MCF 10A (cell line): ENCODE measurements around the gene ZNF664. TPM values are rescaled to one million over a fixed set of nuclear protein-coding genes. Genes with fewer than 3 reads are reported as not detected.

Experiments
- BruUV-seq: library from RNA; stranded (reverse); fragments of 400-500 nt; replicated peaks from 2 replicates; lab custom pipeline; 2021; lab: Mats Ljungman, UMichigan
- CTCF ChIA-PET: fragments of 300-600 bp; sonication (Branson Sonifier 250); formaldehyde crosslinking; extraction: SDS; loops from one replicate; lab custom pipeline; 2021; ENCODE audit warnings: antibody characterized with exemption, inconsistent platforms; lab: Yijun Ruan, JAX
- POLR2A ChIA-PET: fragments of 300-600, 350-650 bp; sonication (Branson Sonifier 250); formaldehyde crosslinking; extraction: SDS; loops from one replicate; lab custom pipeline; 2020; ENCODE audit warnings: antibody characterized with exemption, inconsistent platforms; lab: Yijun Ruan, JAX
- DNase-seq: peaks from one replicate; pipeline ENCODE4 v3.0.0-alpha.2; 2018; ENCODE audit not compliant: unreplicated experiment
- H3K27ac Mint-ChIP-seq: one replicate; pipeline ENCODE4 v1.8.0; 2022; ENCODE audit warnings: mild to moderate bottlenecking, low read depth, mixed read lengths; ENCODE audit not compliant: unreplicated experiment
- H3K27me3 Mint-ChIP-seq: one replicate; pipeline ENCODE4 v1.8.0; 2022; ENCODE audit warnings: mixed read lengths; ENCODE audit not compliant: insufficient read depth, unreplicated experiment
- H3K36me3 Mint-ChIP-seq: one replicate; pipeline ENCODE4 v1.8.0; 2022; ENCODE audit warnings: mild to moderate bottlenecking, moderate library complexity, mixed read lengths; ENCODE audit not compliant: insufficient read depth, unreplicated experiment
- H3K4me1 Mint-ChIP-seq: one replicate; pipeline ENCODE4 v1.8.0; 2022; ENCODE audit warnings: mixed read lengths; ENCODE audit not compliant: insufficient read depth, unreplicated experiment
- H3K4me3 Mint-ChIP-seq: one replicate; pipeline ENCODE4 v1.8.0; 2022; ENCODE audit warnings: mild to moderate bottlenecking, moderate library complexity, mixed read lengths; ENCODE audit not compliant: unreplicated experiment
- H3K9me3 Mint-ChIP-seq: one replicate; pipeline ENCODE4 v1.8.0; 2022; ENCODE audit warnings: mixed read lengths; ENCODE audit not compliant: unreplicated experiment
- CTCF ChIP-seq: fragments of 200-600 bp; IDR thresholded peaks from one replicate; pipeline ENCODE4 v1.8.0; 2022; ENCODE audit warnings: antibody characterized with exemption, mild to moderate bottlenecking; ENCODE audit not compliant: unreplicated experiment
- intact Hi-C: fragments of 100-400 bp; cut with micrococcal nuclease; formaldehyde crosslinking; loops from 2 replicates; pipeline ENCODE4 v1.14.1; 2022
- total RNA-seq: library from RNA; stranded (reverse); gene quantifications from 2 replicates; pipeline ENCODE4 v1.2.3, GENCODE V29; 2022

ZNF664 gene
- total RNA-seq, 1 experiment from 2014 or later: 123 TPM

GRCh38 chr12:124055066-124055465 is 82.1 kb downstream of the ZNF664 start:
- H3K4me3 Mint-ChIP-seq: no peak overlapping the region
- H3K27me3 Mint-ChIP-seq: no peaks in the 10 kb centered on the region
- H3K36me3 Mint-ChIP-seq: no peaks in the 10 kb centered on the region
- CTCF ChIA-PET: interaction anchor here (0.6 to 1.2 kb wide), 2 partner anchors 89 to 505 kb away, joined by 3 read pairs; no protein-coding TSS in a partner anchor
- no peak overlapping the region for H3K27ac Mint-ChIP-seq
- intact Hi-C loops: no loop called here
- POLR2A ChIA-PET: no interaction called here
- H3K9me3 Mint-ChIP-seq: peaks cover 11% of the 10 kb centered on the region
- no peak for TF ChIP-seq CTCF
- no peak for DNase-seq
- H3K4me1 Mint-ChIP-seq: no peaks in the 10 kb centered on the region
- no TSS peak for BruUV-seq

GRCh38 chr12:124057691-124058090 is 84.7 kb downstream of the ZNF664 start:
- no peaks in the 10 kb centered on the region for H3K4me1 Mint-ChIP-seq
- BruUV-seq: no TSS peak
- DNase-seq: no peak
- no peak overlapping the region for H3K27ac Mint-ChIP-seq
- TF ChIP-seq CTCF: no peak
- H3K27me3 Mint-ChIP-seq: no peaks in the 10 kb centered on the region
- ChIA-PET POLR2A (no interaction called here), CTCF (interaction anchor here (1.1 kb wide), 1 partner anchor 21 kb away, joined by 3 read pairs; no protein-coding TSS in a partner anchor)
- no peak overlapping the region for H3K4me3 Mint-ChIP-seq
- intact Hi-C loops: no loop called here
- H3K9me3 Mint-ChIP-seq: peaks cover 25% of the 10 kb centered on the region
- H3K36me3 Mint-ChIP-seq: no peaks in the 10 kb centered on the region

- intact Hi-C loops: no loop called here
- ChIA-PET CTCF (no interaction called here), POLR2A (no interaction called here)
- no peak for TF ChIP-seq CTCF
- BruUV-seq: no TSS peak
- Mint-ChIP-seq H3K27me3 (no peaks in the 10 kb centered on the region), H3K36me3 (no peaks in the 10 kb centered on the region), H3K4me1 (no peaks in the 10 kb centered on the region), H3K27ac (no peak overlapping the region), H3K9me3 (peaks cover 26% of the 10 kb centered on the region), H3K4me3 (no peak overlapping the region)
- DNase-seq: no peak
Measured at GRCh38 chr12:124059752-124060151, 86.7 kb downstream of the ZNF664 start.

Other genes with a start within 250 kb of the ZNF664 start
- gene DNAH10, start 210.9 kb upstream of the ZNF664 start, total RNA-seq: 0.21 and 0.22 TPM in 2 replicates
- 30.9 and 32.3 TPM in 2 replicates for gene CCDC92, start 384 bp upstream of the ZNF664 start, total RNA-seq